Mesenchymal stem cell (in vitro differentiated cells and primary cell): ENCODE data around the gene SCLY.
A peak's percentile ranks its signal among the peaks of the same experiment; 100 is the strongest.

Source experiments
- DNase-seq: peaks from one replicate; pipeline ENCODE4 v3.0.0-alpha.2; 2013
- H2AFZ ChIP-seq: one replicate; pipeline ENCODE4 v1.6.1; 2013; ENCODE audit warnings: low read depth, mild to moderate bottlenecking, control low read depth, inconsistent platforms, low read length, moderate library complexity
- H2AK5ac ChIP-seq: 2 replicates; pipeline ENCODE4 v1.6.1; 2013; ENCODE audit warnings: low read length, moderate library complexity, mild to moderate bottlenecking, inconsistent platforms; ENCODE audit not compliant: severe bottlenecking
- H2BK120ac ChIP-seq: one replicate; pipeline ENCODE4 v1.6.1; 2013; ENCODE audit warnings: low read depth, mild to moderate bottlenecking, inconsistent platforms, low read length, moderate library complexity
- H2BK12ac ChIP-seq, 2 experiments: one replicate each; pipeline ENCODE4 v1.6.1; 2013; ENCODE audit warnings: inconsistent platforms in 2 of 2, low read length in 2 of 2, mild to moderate bottlenecking in 2 of 2, moderate library complexity in 2 of 2, control low read depth in 1 of 2
- H2BK15ac ChIP-seq: one replicate; pipeline ENCODE4 v1.6.1; 2013; ENCODE audit warnings: mild to moderate bottlenecking, low read depth, inconsistent platforms; ENCODE audit not compliant: poor library complexity, severe bottlenecking
- H2BK5ac ChIP-seq: 2 replicates; pipeline ENCODE4 v1.6.1; 2013; ENCODE audit warnings: low read depth, mild to moderate bottlenecking, low read length, control low read depth, inconsistent platforms; ENCODE audit not compliant: poor library complexity, severe bottlenecking
- H3K14ac ChIP-seq, 2 experiments: one replicate each; pipeline ENCODE4 v1.6.1; 2013; ENCODE audit warnings: inconsistent platforms in 2 of 2, low read length in 2 of 2, control low read depth in 1 of 2, mild to moderate bottlenecking in 1 of 2, moderate library complexity in 1 of 2
- H3K18ac ChIP-seq, 2 experiments: one replicate each; pipeline ENCODE4 v1.6.1; 2013; ENCODE audit warnings: inconsistent platforms in 2 of 2, low read length in 2 of 2, control low read depth in 1 of 2, low read depth in 1 of 2, mild to moderate bottlenecking in 1 of 2
- H3K23ac ChIP-seq, 2 experiments: one replicate each; pipeline ENCODE4 v1.6.1; 2013; ENCODE audit warnings: inconsistent platforms in 2 of 2, low read length in 2 of 2, mild to moderate bottlenecking in 2 of 2, moderate library complexity in 2 of 2, control low read depth in 1 of 2
- H3K27ac ChIP-seq: 2 replicates; pipeline ENCODE4 v1.5.1; 2013; ENCODE audit warnings: mild to moderate bottlenecking, moderate library complexity, low read length, control low read depth, inconsistent platforms; ENCODE audit not compliant: poor library complexity, severe bottlenecking
- H3K27me3 ChIP-seq, 2 experiments: 2 replicates each; pipeline versions ENCODE4 v1.6.1 to v1.7.0; 2013; ENCODE audit warnings: low read length in 2 of 2, mild to moderate bottlenecking in 2 of 2, moderate library complexity in 2 of 2, control low read depth in 1 of 2, inconsistent platforms in 1 of 2; ENCODE audit not compliant: control insufficient read depth in 1 of 2, insufficient read depth in 1 of 2
- H3K36me3 ChIP-seq, 2 experiments: 2 replicates each; pipeline versions ENCODE4 v1.6.1 to v1.7.0; 2013; ENCODE audit warnings: low read length in 2 of 2, control low read depth in 1 of 2, inconsistent platforms in 1 of 2, low read depth in 1 of 2, mild to moderate bottlenecking in 1 of 2; ENCODE audit not compliant: insufficient read depth in 2 of 2, control insufficient read depth in 1 of 2
- H3K4ac ChIP-seq, 2 experiments: one replicate each; pipeline ENCODE4 v1.6.1; 2013; ENCODE audit warnings: inconsistent platforms in 2 of 2, low read length in 2 of 2, mild to moderate bottlenecking in 2 of 2, moderate library complexity in 2 of 2, control low read depth in 1 of 2, low read depth in 1 of 2
- H3K4me1 ChIP-seq: 2 replicates; pipeline ENCODE4 v1.6.1; 2013; ENCODE audit warnings: low read depth, low read length, control low read depth; ENCODE audit not compliant: control insufficient read depth, insufficient read depth
- H3K4me2 ChIP-seq: 2 replicates; pipeline ENCODE4 v1.6.1; 2013; ENCODE audit warnings: low read length, mild to moderate bottlenecking, inconsistent platforms; ENCODE audit not compliant: poor library complexity, severe bottlenecking
- H3K4me3 ChIP-seq, 2 experiments: 2 replicates each; pipeline versions ENCODE4 v1.5.1 to v1.7.0; 2013; ENCODE audit warnings: low read length in 2 of 2, mild to moderate bottlenecking in 2 of 2, control low read depth in 1 of 2, low read depth in 1 of 2; ENCODE audit not compliant: insufficient read depth in 1 of 2
- H3K79me1 ChIP-seq: replicated peaks from 2 replicates; pipeline ENCODE4 v1.6.1; 2013; ENCODE audit warnings: mild to moderate bottlenecking, control low read depth, low read length, inconsistent platforms; ENCODE audit not compliant: poor library complexity, severe bottlenecking
- H3K9ac ChIP-seq: 2 replicates; pipeline ENCODE4 v1.7.0; 2013; ENCODE audit warnings: mild to moderate bottlenecking, low read length, moderate library complexity
- H3K9me3 ChIP-seq: 2 replicates; pipeline ENCODE4 v1.7.0; 2013; ENCODE audit warnings: mild to moderate bottlenecking, low read length; ENCODE audit not compliant: control insufficient read depth
- H4K8ac ChIP-seq: one replicate; pipeline ENCODE4 v1.6.1; 2013; ENCODE audit warnings: inconsistent platforms, mild to moderate bottlenecking, low read length, moderate library complexity
- H4K91ac ChIP-seq: one replicate; pipeline ENCODE4 v1.6.1; 2013; ENCODE audit warnings: mild to moderate bottlenecking, low read length, inconsistent platforms
- WGBS: methylation state at CpG from one replicate; pipeline ENCODE4 v1.1.7; 2013; ENCODE audit warnings: mixed read lengths; 5-methylcytosine and 5-hydroxymethylcytosine counted together

Gene SCLY

GRCh38 chr2:238143239-238143951, 82.6 kb downstream of the SCLY start:
- H3K9ac ChIP-seq: no peak overlapping the region
- no peak overlapping the region for H2AFZ ChIP-seq
- H3K27me3 ChIP-seq: no peaks in the 10 kb centered on the region
- no peak overlapping the region for H4K91ac ChIP-seq
- peaks cover 47% of the 10 kb centered on the region for H3K4me1 ChIP-seq
- no peak overlapping the region for H2BK120ac ChIP-seq
- H2BK5ac ChIP-seq: no peak overlapping the region
- no peak overlapping the region for H3K23ac ChIP-seq
- 54% methylated on average over 18 of the region's 20 CpGs for WGBS
- H3K79me1 ChIP-seq: no peaks in the 10 kb centered on the region
- no peak overlapping the region for H3K4me2 ChIP-seq
- no peak overlapping the region for H3K27ac ChIP-seq
- peak; percentile 55 for DNase-seq
- H2BK12ac ChIP-seq: peak overlapping the region; percentile 31 to 64
- no peaks in the 10 kb centered on the region for H3K36me3 ChIP-seq
- H4K8ac ChIP-seq: peak overlapping the region; percentile 64
- peak overlapping the region in 1 of 2 experiments; percentile 49 for H3K4ac ChIP-seq
- no peak overlapping the region for H3K4me3 ChIP-seq
- no peak overlapping the region for H2BK15ac ChIP-seq
- H2AK5ac ChIP-seq: no peak overlapping the region
- H3K18ac ChIP-seq: peak overlapping the region in 1 of 2 experiments; percentile 64
- no peaks in the 10 kb centered on the region for H3K9me3 ChIP-seq
- peak overlapping the region in 1 of 2 experiments; percentile 51 for H3K14ac ChIP-seq

- H2AFZ ChIP-seq: no peak overlapping the region
- no peak overlapping the region for H3K9ac ChIP-seq
- H3K4me1 ChIP-seq: peaks cover 38% of the 10 kb centered on the region
- no peak for DNase-seq
- H2BK5ac ChIP-seq: no peak overlapping the region
- no peak overlapping the region for H4K8ac ChIP-seq
- no peak overlapping the region for H2AK5ac ChIP-seq
- peak overlapping the region; percentile 9 for H4K91ac ChIP-seq
- H3K27me3 ChIP-seq: no peaks in the 10 kb centered on the region
- no peak overlapping the region for H3K23ac ChIP-seq
- H3K18ac ChIP-seq: no peak overlapping the region
- 90% methylated on average over 5 of the region's 5 CpGs for WGBS
- no peak overlapping the region for H3K4me2 ChIP-seq
- no peak overlapping the region for H3K4me3 ChIP-seq
- H2BK12ac ChIP-seq: no peak overlapping the region
- H2BK15ac ChIP-seq: no peak overlapping the region
- no peak overlapping the region for H3K14ac ChIP-seq
- no peak overlapping the region for H3K27ac ChIP-seq
- H2BK120ac ChIP-seq: no peak overlapping the region
- no peaks in the 10 kb centered on the region for H3K79me1 ChIP-seq
- H3K36me3 ChIP-seq: no peaks in the 10 kb centered on the region
- H3K4ac ChIP-seq: no peak overlapping the region
- no peaks in the 10 kb centered on the region for H3K9me3 ChIP-seq
These were observed 83.5 kb downstream of the SCLY start for GRCh38 chr2:238144262-238144661.

- Histone ChIP-seq H4K91ac (no peak overlapping the region), H3K9ac (no peak overlapping the region), H2AFZ (no peak overlapping the region), H2BK12ac (no peak overlapping the region), H2AK5ac (no peak overlapping the region), H2BK120ac (no peak overlapping the region), H3K9me3 (no peaks in the 10 kb centered on the region), H3K79me1 (no peaks in the 10 kb centered on the region), H2BK5ac (no peak overlapping the region), H3K4me3 (no peak overlapping the region), H3K27me3 (no peaks in the 10 kb centered on the region), H3K27ac (no peak overlapping the region), H2BK15ac (no peak overlapping the region), H4K8ac (no peak overlapping the region), H3K4me2 (no peak overlapping the region), H3K4me1 (peaks cover 40% of the 10 kb centered on the region), H3K4ac (no peak overlapping the region), H3K18ac (no peak overlapping the region), H3K14ac (no peak overlapping the region), H3K36me3 (no peaks in the 10 kb centered on the region), H3K23ac (no peak overlapping the region)
- DNase-seq: no peak
- WGBS: 96% methylated on average over 12 of the region's 12 CpGs
These were observed 84.2 kb downstream of the SCLY start for GRCh38 chr2:238145046-238145445.

- no peak overlapping the region for H4K91ac ChIP-seq
- no peak overlapping the region for H3K27ac ChIP-seq
- no peak overlapping the region for H4K8ac ChIP-seq
- peaks cover 39% of the 10 kb centered on the region for H3K4me1 ChIP-seq
- no peaks in the 10 kb centered on the region for H3K9me3 ChIP-seq
- no peak overlapping the region for H3K18ac ChIP-seq
- no peak overlapping the region for H3K4me2 ChIP-seq
- no peak overlapping the region for H2BK5ac ChIP-seq
- H2BK120ac ChIP-seq: no peak overlapping the region
- H2BK15ac ChIP-seq: no peak overlapping the region
- no peaks in the 10 kb centered on the region for H3K79me1 ChIP-seq
- no peak for DNase-seq
- no peak overlapping the region for H2AK5ac ChIP-seq
- no peak overlapping the region for H3K14ac ChIP-seq
- no peak overlapping the region for H3K4ac ChIP-seq
- 85% methylated on average over 12 of the region's 12 CpGs for WGBS
- no peaks in the 10 kb centered on the region for H3K36me3 ChIP-seq
- H3K27me3 ChIP-seq: no peaks in the 10 kb centered on the region
- H2BK12ac ChIP-seq: no peak overlapping the region
- H2AFZ ChIP-seq: no peak overlapping the region
- H3K9ac ChIP-seq: no peak overlapping the region
- H3K4me3 ChIP-seq: no peak overlapping the region
- H3K23ac ChIP-seq: no peak overlapping the region
These were observed 85.0 kb downstream of the SCLY start for GRCh38 chr2:238145851-238146250.
